DMS 273 (cell line): ENCODE results near the gene SYNJ1.
"Not testable (repeated sequence)": the region's sequence is repeated elsewhere in the genome, so short reads cannot be mapped to it uniquely, and the experiment has no call there.

Experiments used
- DNase-seq: peaks from one replicate; lab custom pipeline; 2025; ENCODE audit not compliant: unreplicated experiment; lab: John Stamatoyannopoulos, UW

Gene SYNJ1, protein sequence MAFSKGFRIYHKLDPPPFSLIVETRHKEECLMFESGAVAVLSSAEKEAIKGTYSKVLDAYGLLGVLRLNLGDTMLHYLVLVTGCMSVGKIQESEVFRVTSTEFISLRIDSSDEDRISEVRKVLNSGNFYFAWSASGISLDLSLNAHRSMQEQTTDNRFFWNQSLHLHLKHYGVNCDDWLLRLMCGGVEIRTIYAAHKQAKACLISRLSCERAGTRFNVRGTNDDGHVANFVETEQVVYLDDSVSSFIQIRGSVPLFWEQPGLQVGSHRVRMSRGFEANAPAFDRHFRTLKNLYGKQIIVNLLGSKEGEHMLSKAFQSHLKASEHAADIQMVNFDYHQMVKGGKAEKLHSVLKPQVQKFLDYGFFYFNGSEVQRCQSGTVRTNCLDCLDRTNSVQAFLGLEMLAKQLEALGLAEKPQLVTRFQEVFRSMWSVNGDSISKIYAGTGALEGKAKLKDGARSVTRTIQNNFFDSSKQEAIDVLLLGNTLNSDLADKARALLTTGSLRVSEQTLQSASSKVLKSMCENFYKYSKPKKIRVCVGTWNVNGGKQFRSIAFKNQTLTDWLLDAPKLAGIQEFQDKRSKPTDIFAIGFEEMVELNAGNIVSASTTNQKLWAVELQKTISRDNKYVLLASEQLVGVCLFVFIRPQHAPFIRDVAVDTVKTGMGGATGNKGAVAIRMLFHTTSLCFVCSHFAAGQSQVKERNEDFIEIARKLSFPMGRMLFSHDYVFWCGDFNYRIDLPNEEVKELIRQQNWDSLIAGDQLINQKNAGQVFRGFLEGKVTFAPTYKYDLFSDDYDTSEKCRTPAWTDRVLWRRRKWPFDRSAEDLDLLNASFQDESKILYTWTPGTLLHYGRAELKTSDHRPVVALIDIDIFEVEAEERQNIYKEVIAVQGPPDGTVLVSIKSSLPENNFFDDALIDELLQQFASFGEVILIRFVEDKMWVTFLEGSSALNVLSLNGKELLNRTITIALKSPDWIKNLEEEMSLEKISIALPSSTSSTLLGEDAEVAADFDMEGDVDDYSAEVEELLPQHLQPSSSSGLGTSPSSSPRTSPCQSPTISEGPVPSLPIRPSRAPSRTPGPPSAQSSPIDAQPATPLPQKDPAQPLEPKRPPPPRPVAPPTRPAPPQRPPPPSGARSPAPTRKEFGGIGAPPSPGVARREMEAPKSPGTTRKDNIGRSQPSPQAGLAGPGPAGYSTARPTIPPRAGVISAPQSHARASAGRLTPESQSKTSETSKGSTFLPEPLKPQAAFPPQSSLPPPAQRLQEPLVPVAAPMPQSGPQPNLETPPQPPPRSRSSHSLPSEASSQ (N-terminal part only)

DNA sequence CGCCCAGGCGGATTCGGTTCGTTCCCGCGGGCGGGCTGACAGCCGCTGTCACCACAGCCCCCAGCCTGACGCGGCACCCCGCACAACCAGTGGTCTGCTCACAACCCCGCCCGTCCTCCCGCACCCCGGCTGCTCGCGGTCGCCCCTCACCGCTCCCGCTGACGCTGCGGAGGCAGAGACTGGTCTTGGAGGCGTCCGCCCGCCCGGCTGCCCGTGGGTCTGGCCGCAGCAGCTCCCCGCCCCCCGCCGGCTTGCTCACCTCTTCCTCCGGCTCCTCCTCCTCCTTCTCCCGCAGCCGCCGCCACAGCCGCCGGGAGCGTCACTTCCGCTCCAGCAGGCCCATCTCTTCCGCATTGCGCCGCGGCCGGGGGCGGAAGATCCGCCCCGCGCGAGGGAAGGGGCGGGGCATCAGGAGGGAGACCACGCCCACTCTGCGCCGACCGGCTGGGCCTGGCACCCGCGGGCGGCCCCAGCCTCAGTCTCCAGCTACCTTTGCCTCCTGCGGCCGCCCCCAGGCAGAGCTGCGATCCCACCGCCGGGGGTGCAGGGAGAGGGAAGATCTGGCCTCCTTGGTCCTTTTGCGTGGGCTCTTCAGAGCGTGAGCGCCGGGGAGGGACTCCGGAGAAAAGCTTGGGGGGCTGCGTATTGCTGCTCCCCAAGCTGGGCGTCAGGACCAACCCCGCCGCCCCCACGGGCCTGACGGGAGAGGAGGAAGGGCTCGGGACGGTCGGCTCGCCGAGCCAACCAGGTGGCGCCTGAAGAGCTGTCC lies at the start of gene SYNJ1:
SYNJ1 (minus strand) TSS at position 327 of the 769 bp plus-strand sequence. CDS start 1,118 bp downstream, outside the sequence.
- DNase-seq, result peak; percentile 97

DNA sequence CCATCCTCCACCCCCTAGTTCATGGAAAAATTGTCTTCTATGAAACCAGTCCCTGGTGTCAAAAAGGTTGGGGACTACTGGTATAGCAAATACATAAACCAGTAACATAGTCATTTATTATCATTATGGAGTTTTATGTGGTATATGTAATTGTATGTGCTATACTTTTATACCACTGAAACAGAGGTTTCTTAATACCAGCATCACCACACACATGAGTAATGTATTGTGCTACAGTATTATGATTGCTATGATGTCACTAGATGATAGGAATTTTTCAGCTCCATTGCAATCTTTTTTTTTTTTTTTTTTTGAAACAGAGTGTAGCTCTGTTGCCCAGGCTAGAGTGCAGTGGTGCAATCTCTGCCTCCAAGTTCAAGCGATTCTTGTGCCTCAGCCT lies 49.5 kb upstream of the SYNJ1 start:
- DNase-seq, result no peak

DNA sequence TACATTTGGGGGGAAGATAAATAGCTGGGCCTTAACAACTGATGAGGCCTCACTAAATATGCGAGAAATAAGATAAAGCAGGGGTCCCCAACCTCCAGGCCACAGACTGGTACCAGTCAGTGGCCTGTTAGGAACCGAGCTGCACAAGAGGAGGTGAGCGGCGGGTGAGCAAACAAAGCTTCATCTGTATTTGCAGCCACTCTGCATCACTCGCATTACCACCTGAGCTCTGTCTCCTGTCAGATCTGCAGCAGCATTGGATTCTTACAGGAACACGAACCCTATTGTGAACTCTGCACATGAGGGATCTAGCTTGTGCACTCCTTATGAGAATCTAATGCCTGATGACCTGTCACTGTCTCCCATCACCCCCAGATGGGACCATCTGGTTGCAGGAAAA lies 48.9 kb upstream of the SYNJ1 start:
- DNase-seq, result no peak

DNA sequence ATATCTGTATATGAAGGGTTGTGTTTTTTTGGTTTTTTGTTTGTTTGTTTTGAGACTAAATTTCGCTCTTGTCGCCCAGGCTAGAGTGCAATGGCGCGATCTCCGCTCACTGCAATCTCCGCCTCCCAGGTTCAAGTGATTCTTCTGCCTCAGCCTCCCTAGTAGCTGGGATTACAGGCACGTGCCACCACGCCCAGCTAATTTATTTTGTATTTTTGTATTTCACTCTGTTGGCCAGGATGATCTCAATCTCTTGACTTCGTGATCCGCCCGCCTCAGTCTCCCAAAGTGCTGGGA lies 45.2 kb upstream of the SYNJ1 start:
- DNase-seq, result not testable (repeated sequence)

DNA sequence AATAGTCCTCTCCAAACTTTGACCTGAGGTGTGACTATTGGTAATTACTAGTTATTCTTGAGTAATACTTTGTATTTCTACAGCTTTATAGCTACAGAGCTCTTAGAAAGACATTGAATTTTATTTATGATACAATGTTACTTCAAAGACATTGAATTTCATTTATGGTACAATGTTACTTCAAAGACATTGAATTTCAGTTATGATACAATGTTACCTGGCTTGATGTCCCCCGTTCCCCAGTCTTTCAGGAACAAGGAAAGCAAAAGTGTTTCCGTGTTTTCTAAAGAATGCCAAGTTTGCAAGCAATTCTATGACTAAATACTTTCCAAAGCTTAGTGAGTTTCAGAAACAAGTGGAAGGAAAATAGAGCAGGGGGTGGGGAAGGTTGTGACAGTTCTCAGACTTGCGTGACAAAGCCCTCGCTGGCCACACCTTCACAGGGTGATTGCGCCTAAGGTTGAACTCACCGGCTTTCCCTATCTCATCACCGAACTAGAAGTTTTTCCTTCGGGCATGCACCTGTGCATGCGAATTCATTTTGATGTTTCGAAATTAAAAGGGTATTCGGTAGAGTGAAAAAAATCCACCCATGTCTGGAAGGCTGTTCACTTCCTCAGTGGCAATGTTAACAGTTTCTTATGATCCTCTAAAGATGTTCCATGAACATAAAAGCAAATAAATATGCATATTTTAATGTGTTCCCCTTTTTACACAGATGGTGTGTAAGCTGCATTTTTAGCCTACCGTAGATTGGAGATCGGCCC lies 44.7 kb upstream of the SYNJ1 start:
- DNase-seq, result no peak

DNA sequence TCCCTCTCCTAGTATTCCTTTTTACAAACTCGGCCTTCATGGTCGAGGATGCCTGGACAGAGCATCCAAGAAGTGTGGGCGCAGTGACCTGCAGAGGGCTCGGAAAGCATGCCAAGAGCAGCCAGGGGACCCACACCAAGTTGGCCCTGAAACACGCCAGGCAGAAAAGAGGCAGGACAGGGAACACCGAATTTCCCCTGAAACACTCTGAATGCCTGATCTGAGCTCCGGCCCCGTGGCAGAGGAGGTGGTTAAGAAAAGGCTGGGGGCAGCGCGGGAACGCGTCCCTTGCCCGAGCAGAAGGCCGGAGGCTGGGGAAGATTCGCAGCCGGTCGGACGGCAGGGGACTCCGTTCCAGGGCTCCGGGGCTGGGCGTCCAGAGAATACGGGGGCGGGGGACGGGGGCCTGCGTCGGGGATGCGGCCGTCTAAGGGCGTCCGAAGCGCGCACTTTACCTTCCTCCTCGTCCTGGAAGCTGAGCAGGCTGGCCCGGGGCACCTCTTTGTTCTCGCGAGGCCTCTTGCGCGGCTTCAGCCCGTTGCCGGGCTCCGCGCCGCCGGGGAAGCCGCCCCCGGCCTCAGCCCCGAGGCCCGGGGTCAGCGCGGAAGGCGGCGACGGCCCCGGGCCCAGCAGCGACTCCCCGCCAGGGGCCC lies 43.2 kb upstream of the SYNJ1 start:
- DNase-seq, result peak; percentile 79

DNA sequence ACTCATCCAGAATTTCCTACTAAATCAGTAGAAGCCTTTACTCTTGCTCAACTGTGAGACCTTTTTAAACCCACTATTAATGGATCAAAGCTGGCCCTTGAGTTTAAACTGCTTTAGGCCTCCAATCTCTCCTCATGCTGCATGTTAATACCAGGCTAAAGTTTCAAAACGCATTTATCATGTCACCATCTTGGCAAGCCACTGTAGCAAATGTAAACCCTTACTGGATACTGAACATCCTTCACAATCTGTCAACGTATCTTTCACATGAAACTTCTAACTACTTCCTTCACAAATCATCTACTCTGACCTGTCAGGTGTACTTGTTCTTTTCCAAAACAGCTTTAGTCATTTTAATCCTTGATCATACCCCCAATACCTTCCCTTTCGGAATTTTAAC lies 40.7 kb upstream of the SYNJ1 start:
- DNase-seq, result peak; percentile 33

DNA sequence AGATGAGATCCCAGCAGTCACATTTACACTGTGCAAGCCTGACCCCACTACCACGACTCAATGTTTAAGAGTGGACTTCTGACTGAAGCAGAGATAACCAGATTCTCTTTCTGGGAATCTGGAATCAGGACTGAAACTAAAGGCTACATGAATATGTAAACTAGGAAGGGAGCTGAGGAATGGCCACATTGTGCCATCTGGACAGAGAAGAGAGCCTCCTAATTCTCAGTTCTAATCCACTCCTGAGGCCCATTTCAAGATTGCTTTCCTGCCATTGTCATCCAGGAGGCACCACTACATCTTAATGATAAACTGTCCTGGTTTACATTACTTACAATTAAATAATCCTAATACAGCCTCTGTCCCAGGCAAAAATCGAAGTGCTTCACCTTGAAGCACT lies 37.2 kb upstream of the SYNJ1 start:
- peak; percentile 13 for DNase-seq

DNA sequence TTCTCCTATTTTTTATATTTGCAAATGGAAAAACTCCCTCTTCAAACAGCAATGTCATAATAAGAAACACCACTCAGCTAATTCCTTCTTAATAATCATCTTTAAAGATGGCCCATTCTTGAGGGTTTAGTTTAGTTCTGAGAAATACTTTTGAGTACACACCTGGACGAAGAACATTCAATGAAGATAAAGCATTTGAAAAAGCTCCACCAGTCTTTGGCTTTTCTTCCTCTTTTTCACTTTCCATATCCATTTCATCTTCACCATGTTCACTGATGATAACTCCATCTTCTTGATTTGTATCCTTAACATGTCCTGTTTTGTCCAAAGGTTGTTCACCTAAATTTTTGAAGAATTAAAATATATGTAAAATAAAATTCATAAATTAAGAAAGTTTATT lies 36.4 kb upstream of the SYNJ1 start:
- no peak for DNase-seq

DNA sequence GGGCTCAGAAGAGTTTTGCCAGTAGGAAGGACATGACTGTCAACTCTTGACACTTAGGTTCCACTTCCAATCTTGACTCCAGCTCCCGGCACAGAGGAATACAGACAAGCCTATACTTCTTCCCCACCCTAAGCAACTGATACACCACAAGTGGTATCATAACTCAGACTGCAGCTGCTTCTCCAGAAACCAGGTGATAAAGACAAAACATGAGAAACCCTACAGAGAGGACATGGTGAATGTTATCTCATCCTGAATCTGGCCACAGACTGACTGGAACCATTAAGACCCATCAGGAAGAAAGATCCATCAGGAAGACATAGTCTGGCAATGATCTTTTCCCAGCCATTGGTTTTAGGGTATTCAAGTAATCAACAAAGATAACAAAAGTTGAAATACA lies 30.0 kb upstream of the SYNJ1 start:
- DNase-seq, result no peak

DNA sequence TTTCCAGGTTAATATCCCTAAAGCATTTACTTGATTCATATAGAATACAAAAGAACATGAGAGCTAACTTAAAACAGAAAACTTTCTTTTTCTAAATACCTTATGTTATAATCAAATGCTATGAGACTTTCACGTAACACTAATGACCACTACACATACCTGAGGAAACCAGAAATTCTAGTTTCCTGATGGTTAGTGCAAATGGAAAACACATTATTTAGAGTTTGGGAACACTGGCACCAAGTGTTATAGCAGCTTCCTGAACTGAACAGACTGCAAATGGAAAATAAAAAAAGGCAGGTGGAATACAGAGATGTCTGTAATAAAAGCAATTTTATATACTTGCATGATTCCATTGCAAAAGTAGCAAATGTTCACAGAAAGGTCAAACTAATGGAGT lies 28.3 kb upstream of the SYNJ1 start:
- DNase-seq, result no peak

DNA sequence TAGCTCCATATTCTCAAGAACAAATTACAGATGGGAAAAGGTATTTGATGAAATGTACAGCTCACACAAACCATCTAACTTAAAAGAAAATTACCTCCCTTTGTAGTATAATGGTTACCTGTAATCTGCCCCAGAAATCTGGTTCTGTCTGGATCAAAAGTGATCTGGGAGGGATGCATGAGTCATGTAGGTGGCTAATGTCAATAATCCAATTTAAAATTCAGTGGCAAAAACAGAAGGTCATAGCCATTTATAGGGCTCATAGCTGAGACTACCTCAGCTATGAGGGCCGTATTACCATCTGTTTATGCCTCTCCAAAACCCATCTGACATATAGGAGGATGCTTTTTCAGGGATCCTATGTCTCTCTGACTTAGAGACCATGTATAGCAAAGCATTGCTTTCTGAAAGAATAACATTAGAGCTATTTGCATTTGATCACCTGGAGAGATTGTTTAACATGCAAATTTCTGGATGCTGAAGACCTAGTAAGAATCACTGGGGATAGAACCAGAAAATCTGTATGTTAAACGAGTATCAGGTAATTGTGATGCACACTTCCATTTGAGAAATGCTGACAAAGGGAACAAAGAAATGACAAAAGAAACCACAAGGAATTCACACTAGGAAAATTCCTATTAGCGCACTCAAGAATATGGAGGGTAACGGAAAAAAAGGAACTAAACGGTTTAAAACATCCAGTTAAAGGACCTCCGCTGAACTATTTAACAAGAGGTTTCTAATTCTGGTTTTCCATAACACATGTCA lies 26.2 kb upstream of the SYNJ1 start:
- no peak for DNase-seq

DNA sequence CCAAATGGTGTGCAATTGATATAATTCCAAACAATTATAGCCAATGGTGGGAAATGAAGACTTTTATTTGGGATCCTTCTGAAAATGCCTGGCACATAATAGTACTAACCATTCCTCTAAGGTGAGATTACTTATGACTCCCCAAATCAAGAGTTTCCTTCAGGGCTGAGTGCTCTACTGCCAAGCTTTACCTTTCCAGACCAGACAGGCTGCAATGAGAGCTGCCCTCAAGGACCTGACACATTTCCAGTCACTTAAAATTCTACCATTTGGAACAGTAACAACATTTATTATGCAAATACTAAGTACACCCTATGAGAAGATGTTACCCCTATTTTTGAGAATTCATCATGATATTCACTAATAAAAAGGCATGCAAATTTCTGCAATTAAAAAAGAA lies 22.6 kb upstream of the SYNJ1 start:
- no peak for DNase-seq

DNA sequence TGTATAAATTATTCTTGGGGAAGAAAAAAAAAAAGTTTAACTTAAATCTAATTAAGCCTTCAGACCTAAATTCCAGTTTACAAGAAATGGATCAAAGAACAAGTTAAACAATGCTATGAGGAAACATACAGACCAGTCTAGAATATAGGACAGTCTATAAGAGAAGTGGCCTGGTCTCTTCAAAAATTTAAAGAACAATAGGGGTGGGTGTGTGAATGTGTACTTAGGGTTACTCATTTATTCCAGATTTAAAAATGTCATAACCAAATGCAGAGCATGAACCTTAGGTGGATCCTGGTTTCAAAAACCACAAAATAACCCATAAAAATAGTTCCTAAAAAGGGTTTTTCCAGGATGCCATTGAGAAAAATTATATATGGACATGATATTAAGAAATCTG lies 21.8 kb upstream of the SYNJ1 start:
- no peak for DNase-seq

DNA sequence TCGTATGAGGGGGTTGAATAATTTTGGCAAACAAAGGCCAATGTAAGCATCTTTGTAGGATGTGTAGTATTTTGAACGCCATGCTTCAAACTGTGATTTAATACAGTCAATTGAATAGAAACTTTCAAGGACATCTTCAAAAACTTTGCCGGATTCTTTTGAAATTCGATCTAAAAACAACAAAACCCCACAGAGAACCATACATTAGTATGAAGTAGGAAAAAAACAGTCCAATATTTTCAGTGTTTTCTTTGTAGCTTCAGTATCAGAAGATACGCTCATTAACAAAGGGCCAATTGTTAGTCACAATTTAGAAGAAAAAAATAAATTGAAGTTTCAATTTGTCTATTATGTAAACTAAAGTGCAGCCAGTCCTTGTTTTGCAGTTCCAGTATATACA lies 20.7 kb upstream of the SYNJ1 start:
- DNase-seq, result no peak

DNA sequence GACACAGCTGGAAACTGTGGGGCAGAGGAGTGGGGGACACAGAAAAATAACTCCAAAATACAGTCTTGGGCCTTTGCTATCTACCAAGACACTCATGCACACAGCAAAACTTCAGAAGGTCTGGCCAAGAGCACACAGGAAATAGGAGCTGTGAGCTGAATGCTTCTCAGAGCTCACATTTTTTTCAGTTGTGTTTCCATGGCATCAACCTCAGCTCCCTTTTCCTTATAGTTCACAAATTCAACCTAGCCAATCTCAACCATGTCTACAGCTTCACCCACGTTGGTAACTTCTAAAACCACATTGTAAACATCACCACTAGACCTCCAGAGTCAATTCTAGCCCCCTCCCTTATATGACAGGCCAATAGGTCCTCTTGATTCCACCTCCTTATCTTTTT lies 19.6 kb upstream of the SYNJ1 start:
- DNase-seq, result no peak

DNA sequence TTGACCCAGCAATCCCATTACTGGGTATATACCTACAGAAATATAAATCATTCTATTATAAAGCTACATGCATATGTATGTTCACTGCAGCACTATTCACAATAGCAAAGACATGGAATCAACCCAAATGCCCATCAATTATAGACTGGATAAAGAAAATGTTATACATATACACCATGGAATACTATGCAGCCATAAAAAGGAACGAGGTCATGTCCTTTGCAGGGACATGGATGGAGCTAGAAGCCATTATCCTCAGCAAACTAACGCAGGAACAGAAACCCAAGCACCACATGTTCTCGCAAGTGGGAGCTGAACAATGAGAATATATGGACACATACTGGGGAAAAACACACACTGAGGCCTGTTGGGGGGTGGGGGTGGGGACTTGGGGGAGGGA lies 18.9 kb upstream of the SYNJ1 start:
- DNase-seq, result not testable (repeated sequence)

DNA sequence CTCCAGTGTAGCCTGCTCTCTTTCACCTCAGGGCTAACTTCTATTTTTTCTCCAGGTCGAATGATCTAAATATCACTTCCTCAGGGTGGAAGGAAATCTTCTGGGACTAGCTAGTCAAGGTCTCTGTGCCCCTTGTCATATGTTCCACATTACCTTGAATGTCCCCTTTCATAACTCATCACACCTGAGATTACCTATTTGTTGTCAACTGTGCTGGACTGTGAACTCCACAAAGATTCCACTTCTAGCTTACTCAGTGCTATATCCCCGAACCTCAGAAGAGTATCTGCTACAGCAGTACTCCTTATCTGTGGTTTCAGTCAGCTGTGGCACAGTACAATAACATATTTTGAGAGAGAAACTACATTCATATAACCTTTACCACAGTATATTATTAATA lies 14.6 kb upstream of the SYNJ1 start:
- DNase-seq, result no peak

DNA sequence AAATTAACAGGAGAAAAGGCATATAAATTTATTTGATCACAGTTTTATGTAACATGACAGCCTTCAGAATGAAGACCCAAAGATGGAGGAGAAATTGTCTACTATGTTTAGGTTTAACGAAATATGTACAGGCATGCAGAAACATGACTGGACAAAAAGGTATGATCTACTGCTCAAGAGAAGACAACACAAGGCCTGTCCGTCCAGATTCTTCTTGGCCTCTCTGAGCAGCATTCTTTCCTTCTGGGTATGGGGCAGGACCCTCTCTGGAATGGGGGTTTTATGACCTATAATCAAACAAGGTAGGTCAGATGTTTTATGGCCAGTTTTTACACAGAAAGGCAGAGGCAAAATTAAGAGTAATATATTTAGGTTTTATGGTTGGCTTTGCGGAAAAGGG lies 13.5 kb upstream of the SYNJ1 start:
- no peak for DNase-seq
